Measurements from ENCODE around the gene GTPBP8. TPM values are rescaled to one million over a fixed set of nuclear protein-coding genes. Genes with fewer than 3 reads are reported as not detected.

GTPBP8 gene
- total RNA-seq, 1 donor from 2014 or later, result 25.7 TPM

DNA sequence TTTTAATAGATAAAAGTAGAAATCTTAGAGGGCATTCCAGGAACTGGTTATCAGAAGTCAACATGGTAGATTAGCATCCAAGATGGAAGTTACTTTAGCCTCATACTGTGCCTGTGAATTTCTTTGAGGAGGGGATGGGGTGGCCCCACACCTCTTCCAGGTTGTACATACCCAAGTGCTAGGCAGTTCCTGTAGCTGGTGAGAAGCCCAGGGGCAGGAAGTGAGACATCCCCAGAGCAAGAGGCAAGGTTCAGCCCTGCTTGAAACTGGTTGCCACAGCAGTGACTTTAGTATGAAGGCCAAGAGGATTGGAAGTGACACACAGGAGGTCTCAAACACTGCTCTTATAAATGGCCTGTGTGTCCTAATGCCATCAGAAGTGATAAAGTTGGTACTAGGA, 11.9 kb downstream of the GTPBP8 start:
- Histone ChIP-seq H3K79me2 (ENCODE audit: insufficient read depth, low read length) (peaks cover 21% of the 10 kb centered on the region), H3K27me3 (ENCODE audit: insufficient read depth, low read length) (no peaks in the 10 kb centered on the region), H3K9ac (ENCODE audit: low read length) (no peak overlapping the region), H3K36me3 (ENCODE audit: insufficient read depth, low read length) (peaks cover 65% of the 10 kb centered on the region), H2AFZ (ENCODE audit: low read depth, low read length) (no peak overlapping the region), H3K9me3 (ENCODE audit: insufficient read depth, low read depth, low read length) (no peaks in the 10 kb centered on the region), H4K20me1 (ENCODE audit: insufficient read depth, low read length) (peaks cover 6% of the 10 kb centered on the region), H3K4me2 (ENCODE audit: low read length) (no peak overlapping the region), H3K4me3 (ENCODE audit: insufficient read depth, low read depth, low read length) (no peak overlapping the region), H3K27ac (ENCODE audit: low read depth, low read length) (no peak overlapping the region), H3K4me1 (ENCODE audit: insufficient read depth, low read length) (no peaks in the 10 kb centered on the region)
- peaks cover 8% of the 10 kb centered on the region for H3K36me3 Mint-ChIP-seq (ENCODE audit: low read depth, unreplicated experiment)
- no peaks in the 10 kb centered on the region for H3K9me3 Mint-ChIP-seq (ENCODE audit: unreplicated experiment)
- DNase-seq (ENCODE audit: low read depth) (no peak), FAIRE-seq (no peak)
- no peak for TF ChIP-seq CTCF (IDR thresholded peaks at IDR 0.05; ENCODE audit: insufficient read depth, low read depth, low read length)
- H3K4me1 Mint-ChIP-seq (ENCODE audit: low read depth, unreplicated experiment), result no peaks in the 10 kb centered on the region
- H3K27me3 Mint-ChIP-seq (ENCODE audit: low read depth, unreplicated experiment), result no peaks in the 10 kb centered on the region
- no peak overlapping the region for H3K27ac Mint-ChIP-seq (ENCODE audit: unreplicated experiment)
- no peak overlapping the region for H3K4me3 Mint-ChIP-seq (ENCODE audit: unreplicated experiment)

GRCh38 chr3:113005611-113006010, 14.8 kb downstream of the GTPBP8 start:
- no peak for DNase-seq (ENCODE audit: low read depth)
- H3K27ac ChIP-seq (ENCODE audit: low read depth, low read length), result no peak overlapping the region
- H3K79me2 ChIP-seq (ENCODE audit: insufficient read depth, low read length), result peaks cover 40% of the 10 kb centered on the region
- no peaks in the 10 kb centered on the region for H3K27me3 Mint-ChIP-seq (ENCODE audit: low read depth, unreplicated experiment)
- H3K4me3 Mint-ChIP-seq (ENCODE audit: unreplicated experiment), result no peak overlapping the region
- no peak for FAIRE-seq
- H3K9me3 ChIP-seq (ENCODE audit: insufficient read depth, low read depth, low read length), result no peaks in the 10 kb centered on the region
- no peak overlapping the region for H2AFZ ChIP-seq (ENCODE audit: low read depth, low read length)
- no peaks in the 10 kb centered on the region for H3K27me3 ChIP-seq (ENCODE audit: insufficient read depth, low read length)
- no peaks in the 10 kb centered on the region for H3K4me1 ChIP-seq (ENCODE audit: insufficient read depth, low read length)
- TF ChIP-seq CTCF (IDR thresholded peaks at IDR 0.05; ENCODE audit: insufficient read depth, low read depth, low read length), result no peak
- TF ChIP-seq EZH2 (IDR thresholded peaks at IDR 0.05; ENCODE audit: insufficient read depth, low read length), result no peak
- H3K4me2 ChIP-seq (ENCODE audit: low read length), result no peak overlapping the region
- no peak overlapping the region for H3K4me3 ChIP-seq (ENCODE audit: insufficient read depth, low read depth, low read length)
- H3K36me3 Mint-ChIP-seq (ENCODE audit: low read depth, unreplicated experiment), result peaks cover 4% of the 10 kb centered on the region
- H4K20me1 ChIP-seq (ENCODE audit: insufficient read depth, low read length), result peaks cover 17% of the 10 kb centered on the region
- H3K27ac Mint-ChIP-seq (ENCODE audit: unreplicated experiment), result no peak overlapping the region
- H3K4me1 Mint-ChIP-seq (ENCODE audit: low read depth, unreplicated experiment), result peaks cover 4% of the 10 kb centered on the region
- H3K9ac ChIP-seq (ENCODE audit: low read length), result no peak overlapping the region
- peaks cover 72% of the 10 kb centered on the region for H3K36me3 ChIP-seq (ENCODE audit: insufficient read depth, low read length)
- H3K9me3 Mint-ChIP-seq (ENCODE audit: unreplicated experiment), result no peaks in the 10 kb centered on the region

- Histone ChIP-seq H3K9me3 (ENCODE audit: insufficient read depth, low read depth, low read length) (no peaks in the 10 kb centered on the region), H4K20me1 (ENCODE audit: insufficient read depth, low read length) (peaks cover 17% of the 10 kb centered on the region), H2AFZ (ENCODE audit: low read depth, low read length) (no peak overlapping the region), H3K4me3 (ENCODE audit: insufficient read depth, low read depth, low read length) (no peak overlapping the region), H3K27ac (ENCODE audit: low read depth, low read length) (no peak overlapping the region), H3K9ac (ENCODE audit: low read length) (no peak overlapping the region), H3K79me2 (ENCODE audit: insufficient read depth, low read length) (peaks cover 43% of the 10 kb centered on the region), H3K4me2 (ENCODE audit: low read length) (no peak overlapping the region), H3K4me1 (ENCODE audit: insufficient read depth, low read length) (no peaks in the 10 kb centered on the region), H3K27me3 (ENCODE audit: insufficient read depth, low read length) (no peaks in the 10 kb centered on the region), H3K36me3 (ENCODE audit: insufficient read depth, low read length) (peaks cover 68% of the 10 kb centered on the region)
- DNase-seq (ENCODE audit: low read depth) (no peak), FAIRE-seq (no peak)
- Mint-ChIP-seq H3K4me3 (ENCODE audit: unreplicated experiment) (no peak overlapping the region), H3K36me3 (ENCODE audit: low read depth, unreplicated experiment) (peaks cover 4% of the 10 kb centered on the region), H3K9me3 (ENCODE audit: unreplicated experiment) (no peaks in the 10 kb centered on the region), H3K27ac (ENCODE audit: unreplicated experiment) (no peak overlapping the region), H3K27me3 (ENCODE audit: low read depth, unreplicated experiment) (no peaks in the 10 kb centered on the region), H3K4me1 (ENCODE audit: low read depth, unreplicated experiment) (peaks cover 4% of the 10 kb centered on the region)
- TF ChIP-seq EZH2 (IDR thresholded peaks at IDR 0.05; ENCODE audit: insufficient read depth, low read length) (no peak), CTCF (IDR thresholded peaks at IDR 0.05; ENCODE audit: insufficient read depth, low read depth, low read length) (no peak)
Observed at GRCh38 chr3:113006359-113007056, 15.7 kb downstream of the GTPBP8 start.

Data from astrocyte (in vitro differentiated cells and primary cell).